ENCODE measurements around the gene APH1B.

Gene APH1B

DNA sequence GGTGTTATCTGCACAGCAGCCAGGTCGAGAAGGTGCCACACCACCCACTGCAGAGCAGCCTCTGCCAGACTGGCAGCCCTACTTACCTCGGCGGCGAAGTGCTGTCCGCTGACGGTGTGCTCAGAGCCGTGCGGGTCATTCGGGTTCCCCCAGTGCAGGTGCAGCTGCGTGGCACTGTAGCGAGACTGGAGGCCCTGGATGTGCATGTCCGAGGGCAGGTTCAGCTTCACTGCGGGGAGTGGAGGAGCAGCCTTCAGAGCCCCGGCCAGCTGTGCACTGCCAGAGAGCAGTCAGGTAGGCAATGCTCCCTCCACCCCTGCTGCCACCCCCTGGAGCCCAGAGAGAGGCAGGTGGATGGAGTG, 68.0 kb downstream of the APH1B start:
- Histone ChIP-seq H3K4ac (ENCODE audit: low read depth, low read length) (no peak overlapping the region), H3K79me2 (ENCODE audit: control insufficient read depth, insufficient read depth, low read length) (no peaks in the 10 kb centered on the region), H2BK5ac (ENCODE audit: low read length) (no peak overlapping the region), H3K27ac (ENCODE audit: low read depth, low read length) (no peak overlapping the region), H3K4me1 (ENCODE audit: control insufficient read depth, low read depth, low read length) (peaks cover 7% of the 10 kb centered on the region), H3K9ac (ENCODE audit: low read length) (no peak overlapping the region), H2BK15ac (replicated peaks; ENCODE audit: low read depth) (no peak overlapping the region), H4K5ac (ENCODE audit: low read length) (no peak overlapping the region), H3K23ac (ENCODE audit: low read length) (no peak overlapping the region), H3K4me3 (ENCODE audit: low read length) (no peak overlapping the region), H3K4me2 (ENCODE audit: low read length) (no peak overlapping the region), H3K27me3 (ENCODE audit: insufficient read depth, low read length, poor library complexity) (no peaks in the 10 kb centered on the region), H3K79me1 (ENCODE audit: low read length) (no peaks in the 10 kb centered on the region), H2AK5ac (ENCODE audit: low read length) (no peak overlapping the region), H3K36me3 (ENCODE audit: control insufficient read depth, insufficient read depth, low read length) (peaks cover 5% of the 10 kb centered on the region), H2BK120ac (ENCODE audit: low read depth, low read length) (no peak overlapping the region), H3K18ac (ENCODE audit: low read length) (no peak overlapping the region), H3K56ac (ENCODE audit: low read length) (no peak overlapping the region), H4K8ac (ENCODE audit: low read depth, low read length) (no peak overlapping the region)
- no CpG with 5 or more reads among the region's 14 CpGs for WGBS (ENCODE audit: extremely low coverage, insufficient coverage, low lambda C conversion rate)
- DNase-seq: no peak

DNA sequence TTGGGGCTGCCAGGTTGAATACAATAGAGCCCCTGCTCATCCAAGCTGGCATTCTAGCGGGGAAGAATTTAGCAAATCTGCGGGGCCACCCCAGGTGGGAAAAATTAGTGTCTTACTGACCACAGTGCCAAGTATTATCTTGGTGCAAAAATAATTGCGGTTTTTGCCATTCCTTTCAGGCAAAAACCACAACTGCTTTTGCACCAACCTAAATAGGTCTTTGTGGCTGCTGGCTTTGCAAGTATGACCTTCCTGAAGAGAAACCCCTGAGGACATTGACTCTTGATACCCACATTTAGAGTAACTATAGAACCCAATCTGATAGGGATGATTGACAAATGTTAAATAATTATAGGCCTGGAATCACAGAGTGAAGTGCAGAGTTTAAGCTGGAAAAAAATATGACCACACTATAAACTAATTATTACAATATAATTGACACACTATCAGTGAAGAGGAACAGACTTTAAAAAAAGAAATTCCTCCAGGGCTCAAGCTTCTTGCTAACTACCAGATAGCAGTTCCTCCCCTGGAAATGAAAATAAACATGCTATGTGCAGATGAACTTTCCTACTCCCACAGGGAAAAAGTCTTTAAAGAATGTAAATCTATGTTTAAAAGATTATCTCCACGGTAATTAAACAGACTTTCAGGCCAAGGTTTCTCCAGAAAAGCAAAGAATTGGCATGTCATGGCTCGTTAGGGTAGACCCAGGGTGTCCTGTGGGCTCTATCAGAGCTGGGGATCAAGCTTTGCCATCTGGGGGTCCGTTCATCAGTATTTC, 69.9 kb downstream of the APH1B start:
- no CpG with 5 or more reads among the region's 6 CpGs for WGBS (ENCODE audit: extremely low coverage, insufficient coverage, low lambda C conversion rate)
- no peak for DNase-seq

DNA sequence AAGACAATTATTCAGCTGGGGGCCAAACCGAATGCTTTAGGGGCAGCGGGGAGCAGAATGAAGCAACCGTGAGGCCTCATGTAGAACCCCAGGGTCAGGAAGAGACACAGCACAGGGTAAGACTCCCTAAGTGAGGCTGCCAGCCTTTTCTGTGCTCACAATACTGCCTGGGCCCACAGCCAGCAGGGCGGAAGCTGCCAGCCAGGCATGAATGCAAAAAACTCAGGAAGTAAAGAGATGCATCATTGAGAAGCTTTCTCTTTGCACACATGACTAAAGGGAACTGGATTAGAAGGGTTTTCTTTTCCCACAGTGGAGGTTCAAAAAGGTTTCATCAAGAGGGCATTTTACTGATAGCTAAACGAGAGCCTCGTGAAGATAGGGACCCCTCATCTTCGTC, 71.0 kb downstream of the APH1B start:
- H3K4me3 ChIP-seq (ENCODE audit: low read length): no peak overlapping the region
- no peak overlapping the region for H2BK120ac ChIP-seq (ENCODE audit: low read depth, low read length)
- H3K4ac ChIP-seq (ENCODE audit: low read depth, low read length): no peak overlapping the region
- no peak overlapping the region for H3K23ac ChIP-seq (ENCODE audit: low read length)
- H3K56ac ChIP-seq (ENCODE audit: low read length): no peak overlapping the region
- H3K79me1 ChIP-seq (ENCODE audit: low read length): no peaks in the 10 kb centered on the region
- no peak for DNase-seq
- no peak overlapping the region for H3K9ac ChIP-seq (ENCODE audit: low read length)
- H3K79me2 ChIP-seq (ENCODE audit: control insufficient read depth, insufficient read depth, low read length): no peaks in the 10 kb centered on the region
- H3K4me2 ChIP-seq (ENCODE audit: low read length): no peak overlapping the region
- H2AK5ac ChIP-seq (ENCODE audit: low read length): no peak overlapping the region
- WGBS (ENCODE audit: extremely low coverage, insufficient coverage, low lambda C conversion rate): no CpG with 5 or more reads among the region's 7 CpGs
- H2BK15ac ChIP-seq (replicated peaks; ENCODE audit: low read depth): no peak overlapping the region
- H2BK5ac ChIP-seq (ENCODE audit: low read length): no peak overlapping the region
- H3K36me3 ChIP-seq (ENCODE audit: control insufficient read depth, insufficient read depth, low read length): no peaks in the 10 kb centered on the region
- H4K5ac ChIP-seq (ENCODE audit: low read length): no peak overlapping the region
- H3K27me3 ChIP-seq (ENCODE audit: insufficient read depth, low read length, poor library complexity): no peaks in the 10 kb centered on the region
- H3K27ac ChIP-seq (ENCODE audit: low read depth, low read length): no peak overlapping the region
- no peak overlapping the region for H3K18ac ChIP-seq (ENCODE audit: low read length)
- H3K4me1 ChIP-seq (ENCODE audit: control insufficient read depth, low read depth, low read length): no peaks in the 10 kb centered on the region
- no peak overlapping the region for H4K8ac ChIP-seq (ENCODE audit: low read depth, low read length)

More for the DNA sequence above, 69.9 kb downstream of the APH1B start:
- H3K23ac ChIP-seq (ENCODE audit: low read length): no peak overlapping the region
- no peak overlapping the region for H3K56ac ChIP-seq (ENCODE audit: low read length)
- H3K27ac ChIP-seq (ENCODE audit: low read depth, low read length): no peak overlapping the region
- H4K8ac ChIP-seq (ENCODE audit: low read depth, low read length): no peak overlapping the region
- no peak overlapping the region for H4K5ac ChIP-seq (ENCODE audit: low read length)
- no peak overlapping the region for H3K4ac ChIP-seq (ENCODE audit: low read depth, low read length)
- no peak overlapping the region for H3K18ac ChIP-seq (ENCODE audit: low read length)
- no peak overlapping the region for H2AK5ac ChIP-seq (ENCODE audit: low read length)
- H3K79me2 ChIP-seq (ENCODE audit: control insufficient read depth, insufficient read depth, low read length): no peaks in the 10 kb centered on the region
- H2BK5ac ChIP-seq (ENCODE audit: low read length): no peak overlapping the region
- H3K79me1 ChIP-seq (ENCODE audit: low read length): no peaks in the 10 kb centered on the region
- H3K4me1 ChIP-seq (ENCODE audit: control insufficient read depth, low read depth, low read length): no peaks in the 10 kb centered on the region
- H2BK15ac ChIP-seq (replicated peaks; ENCODE audit: low read depth): no peak overlapping the region
- H2BK120ac ChIP-seq (ENCODE audit: low read depth, low read length): no peak overlapping the region
- no peak overlapping the region for H3K4me3 ChIP-seq (ENCODE audit: low read length)
- no peak overlapping the region for H3K9ac ChIP-seq (ENCODE audit: low read length)
- no peaks in the 10 kb centered on the region for H3K36me3 ChIP-seq (ENCODE audit: control insufficient read depth, insufficient read depth, low read length)
- no peak overlapping the region for H3K4me2 ChIP-seq (ENCODE audit: low read length)
- no peaks in the 10 kb centered on the region for H3K27me3 ChIP-seq (ENCODE audit: insufficient read depth, low read length, poor library complexity)

DNA sequence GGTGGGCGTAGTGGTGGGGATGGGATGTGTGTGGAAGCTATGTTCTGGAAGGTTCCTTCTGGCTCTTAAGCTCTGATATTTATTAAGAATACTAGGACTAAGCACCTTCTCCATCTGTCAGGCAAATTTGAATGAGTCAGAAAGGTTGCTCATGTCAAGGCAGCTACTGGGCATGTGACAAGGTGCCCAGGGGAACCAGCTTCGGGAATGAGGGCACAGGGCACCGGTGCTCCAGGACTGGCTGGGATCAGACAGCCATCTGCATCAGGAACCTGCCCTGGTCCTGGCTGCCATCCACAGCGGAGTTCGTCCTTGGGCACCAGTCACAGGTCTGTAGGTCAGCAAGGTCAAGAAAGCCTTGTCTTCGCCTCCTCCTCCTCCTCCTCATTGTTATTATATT, 71.8 kb downstream of the APH1B start:
- no peaks in the 10 kb centered on the region for H3K79me1 ChIP-seq (ENCODE audit: low read length)
- no peaks in the 10 kb centered on the region for H3K36me3 ChIP-seq (ENCODE audit: control insufficient read depth, insufficient read depth, low read length)
- no peak overlapping the region for H4K5ac ChIP-seq (ENCODE audit: low read length)
- no peak overlapping the region for H3K4ac ChIP-seq (ENCODE audit: low read depth, low read length)
- H3K56ac ChIP-seq (ENCODE audit: low read length): no peak overlapping the region
- WGBS (ENCODE audit: extremely low coverage, insufficient coverage, low lambda C conversion rate): no CpG with 5 or more reads among the region's 6 CpGs
- H3K4me1 ChIP-seq (ENCODE audit: control insufficient read depth, low read depth, low read length): no peaks in the 10 kb centered on the region
- no peaks in the 10 kb centered on the region for H3K79me2 ChIP-seq (ENCODE audit: control insufficient read depth, insufficient read depth, low read length)
- no peak overlapping the region for H3K4me2 ChIP-seq (ENCODE audit: low read length)
- H3K23ac ChIP-seq (ENCODE audit: low read length): no peak overlapping the region
- H2BK5ac ChIP-seq (ENCODE audit: low read length): no peak overlapping the region
- no peak overlapping the region for H2AK5ac ChIP-seq (ENCODE audit: low read length)
- H3K9ac ChIP-seq (ENCODE audit: low read length): no peak overlapping the region
- DNase-seq: no peak
- H2BK15ac ChIP-seq (replicated peaks; ENCODE audit: low read depth): no peak overlapping the region
- H3K4me3 ChIP-seq (ENCODE audit: low read length): no peak overlapping the region
- no peak overlapping the region for H3K27ac ChIP-seq (ENCODE audit: low read depth, low read length)
- no peaks in the 10 kb centered on the region for H3K27me3 ChIP-seq (ENCODE audit: insufficient read depth, low read length, poor library complexity)
- no peak overlapping the region for H3K18ac ChIP-seq (ENCODE audit: low read length)
- H4K8ac ChIP-seq (ENCODE audit: low read depth, low read length): no peak overlapping the region
- no peak overlapping the region for H2BK120ac ChIP-seq (ENCODE audit: low read depth, low read length)

DNA sequence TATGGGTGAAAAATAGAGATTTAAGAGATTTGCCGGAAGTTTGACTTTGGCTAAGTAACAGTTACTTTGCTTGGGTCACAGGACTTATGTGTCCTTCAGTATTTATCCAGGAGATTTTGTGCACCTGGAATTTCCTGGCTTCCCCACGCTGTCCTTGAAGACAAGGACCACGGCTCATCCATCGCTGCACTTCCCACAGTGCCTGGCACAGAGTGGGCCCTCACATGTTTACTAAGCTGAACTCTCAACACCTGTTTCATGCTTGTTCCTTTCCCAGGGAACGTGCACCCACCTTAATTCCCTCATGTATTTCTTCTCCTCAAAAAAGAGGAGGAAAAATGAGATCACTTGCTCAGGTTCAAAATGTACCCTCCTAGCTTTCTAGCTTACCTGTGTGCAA, 72.2 kb downstream of the APH1B start:
- WGBS (ENCODE audit: extremely low coverage, insufficient coverage, low lambda C conversion rate): no CpG with 5 or more reads among the region's 5 CpGs
- no peak for DNase-seq
- Histone ChIP-seq H3K27ac (ENCODE audit: low read depth, low read length) (no peak overlapping the region), H4K5ac (ENCODE audit: low read length) (no peak overlapping the region), H3K79me2 (ENCODE audit: control insufficient read depth, insufficient read depth, low read length) (no peaks in the 10 kb centered on the region), H2BK5ac (ENCODE audit: low read length) (no peak overlapping the region), H3K36me3 (ENCODE audit: control insufficient read depth, insufficient read depth, low read length) (no peaks in the 10 kb centered on the region), H3K56ac (ENCODE audit: low read length) (no peak overlapping the region), H3K4ac (ENCODE audit: low read depth, low read length) (no peak overlapping the region), H3K4me2 (ENCODE audit: low read length) (no peak overlapping the region), H4K8ac (ENCODE audit: low read depth, low read length) (no peak overlapping the region), H3K18ac (ENCODE audit: low read length) (no peak overlapping the region), H3K79me1 (ENCODE audit: low read length) (no peaks in the 10 kb centered on the region), H2BK120ac (ENCODE audit: low read depth, low read length) (no peak overlapping the region), H3K4me1 (ENCODE audit: control insufficient read depth, low read depth, low read length) (no peaks in the 10 kb centered on the region), H2AK5ac (ENCODE audit: low read length) (no peak overlapping the region), H2BK15ac (replicated peaks; ENCODE audit: low read depth) (no peak overlapping the region), H3K4me3 (ENCODE audit: low read length) (no peak overlapping the region), H3K9ac (ENCODE audit: low read length) (no peak overlapping the region), H3K23ac (ENCODE audit: low read length) (no peak overlapping the region), H3K27me3 (ENCODE audit: insufficient read depth, low read length, poor library complexity) (no peaks in the 10 kb centered on the region)

DNA sequence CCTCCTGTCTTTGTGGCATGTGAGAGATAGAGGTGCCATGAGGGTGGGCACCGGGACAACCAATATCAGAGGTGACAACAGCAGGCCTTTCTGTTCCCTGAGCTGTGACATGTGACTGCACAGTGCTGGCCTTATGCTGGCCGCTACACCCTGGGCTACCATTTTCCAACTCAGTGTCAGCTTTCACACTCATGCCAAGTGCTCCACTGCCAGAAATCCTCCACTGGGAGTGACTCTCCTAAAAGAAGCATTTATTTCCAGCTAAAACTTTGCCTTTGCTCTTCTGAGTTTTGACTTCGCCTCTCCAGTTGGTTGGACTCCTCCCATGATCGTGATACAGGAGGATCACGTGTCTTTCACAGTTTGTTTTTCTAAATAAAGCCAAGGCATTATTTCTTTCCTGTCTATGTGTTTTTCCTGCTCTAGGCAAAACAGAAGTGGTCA, 72.8 kb downstream of the APH1B start:
- Histone ChIP-seq H3K79me1 (ENCODE audit: low read length) (no peaks in the 10 kb centered on the region), H3K4me3 (ENCODE audit: low read length) (no peak overlapping the region), H2BK5ac (ENCODE audit: low read length) (no peak overlapping the region), H3K79me2 (ENCODE audit: control insufficient read depth, insufficient read depth, low read length) (no peaks in the 10 kb centered on the region), H3K56ac (ENCODE audit: low read length) (no peak overlapping the region), H3K36me3 (ENCODE audit: control insufficient read depth, insufficient read depth, low read length) (no peaks in the 10 kb centered on the region), H2AK5ac (ENCODE audit: low read length) (no peak overlapping the region), H3K27me3 (ENCODE audit: insufficient read depth, low read length, poor library complexity) (no peaks in the 10 kb centered on the region), H2BK120ac (ENCODE audit: low read depth, low read length) (no peak overlapping the region), H3K27ac (ENCODE audit: low read depth, low read length) (no peak overlapping the region), H4K5ac (ENCODE audit: low read length) (no peak overlapping the region), H3K4me2 (ENCODE audit: low read length) (no peak overlapping the region), H3K4ac (ENCODE audit: low read depth, low read length) (no peak overlapping the region), H3K4me1 (ENCODE audit: control insufficient read depth, low read depth, low read length) (no peaks in the 10 kb centered on the region), H3K9ac (ENCODE audit: low read length) (no peak overlapping the region), H3K18ac (ENCODE audit: low read length) (no peak overlapping the region), H4K8ac (ENCODE audit: low read depth, low read length) (no peak overlapping the region), H2BK15ac (replicated peaks; ENCODE audit: low read depth) (no peak overlapping the region), H3K23ac (ENCODE audit: low read length) (no peak overlapping the region)
- DNase-seq: no peak
- WGBS (ENCODE audit: extremely low coverage, insufficient coverage, low lambda C conversion rate): no CpG with 5 or more reads among the region's 5 CpGs

All from mesendoderm (in vitro differentiated cells).